Calu3 (cell line): Measurements from ENCODE around the gene SH3BP5. TPM values are rescaled to one million over a fixed set of nuclear protein-coding genes. Genes with fewer than 3 reads are reported as not detected.

Experiments used
- BruUV-seq: library from RNA; stranded (reverse); fragments of 400-500 nt; replicated peaks from 2 replicates; lab custom pipeline; 2021; lab: Mats Ljungman, UMichigan
- CTCF ChIA-PET: fragments of 300-600 bp; sonication (Branson Sonifier 250); formaldehyde crosslinking; loops from one replicate; lab custom pipeline; 2022; ENCODE audit warnings: antibody characterized with exemption; lab: Charles Lee
- DNase-seq: peaks from one replicate; pipeline ENCODE4 v3.0.0; 2022
- H3K27ac Mint-ChIP-seq: one replicate; pipeline ENCODE4 v1.8.0; 2022; ENCODE audit warnings: mixed read lengths; ENCODE audit not compliant: unreplicated experiment
- H3K27me3 Mint-ChIP-seq: one replicate; pipeline ENCODE4 v1.8.0; 2022; ENCODE audit warnings: mixed read lengths; ENCODE audit not compliant: unreplicated experiment
- H3K36me3 Mint-ChIP-seq: one replicate; pipeline ENCODE4 v1.8.0; 2022; ENCODE audit warnings: mild to moderate bottlenecking, moderate library complexity, mixed read lengths; ENCODE audit not compliant: insufficient read depth, unreplicated experiment
- H3K4me1 Mint-ChIP-seq: one replicate; pipeline ENCODE4 v1.8.0; 2022; ENCODE audit warnings: mild to moderate bottlenecking, low read depth, mixed read lengths; ENCODE audit not compliant: unreplicated experiment
- H3K4me3 Mint-ChIP-seq: one replicate; pipeline ENCODE4 v1.8.0; 2022; ENCODE audit warnings: mild to moderate bottlenecking, low read depth, moderate library complexity, mixed read lengths; ENCODE audit not compliant: unreplicated experiment
- H3K9me3 Mint-ChIP-seq: one replicate; pipeline ENCODE4 v1.8.0; 2022; ENCODE audit warnings: low read depth, mixed read lengths; ENCODE audit not compliant: unreplicated experiment
- intact Hi-C: fragments of 100-400 bp; cut with micrococcal nuclease; formaldehyde crosslinking; loops from one replicate; pipeline ENCODE4 v1.10.0; 2022; ENCODE audit not compliant: unreplicated experiment
- total RNA-seq: library from RNA; stranded (reverse); gene quantifications from 2 replicates; pipeline ENCODE4 v1.2.3, GENCODE V29; 2022
- TF ChIP-seq, protein P1 (sequence below): fragments of 200-600 bp; IDR thresholded peaks from one replicate; pipeline ENCODE4 v1.8.0; 2022; ENCODE audit warnings: antibody characterized with exemption; ENCODE audit not compliant: unreplicated experiment

Gene SH3BP5
- total RNA-seq, 1 experiment from 2014 or later: 4.0 TPM

DNA sequence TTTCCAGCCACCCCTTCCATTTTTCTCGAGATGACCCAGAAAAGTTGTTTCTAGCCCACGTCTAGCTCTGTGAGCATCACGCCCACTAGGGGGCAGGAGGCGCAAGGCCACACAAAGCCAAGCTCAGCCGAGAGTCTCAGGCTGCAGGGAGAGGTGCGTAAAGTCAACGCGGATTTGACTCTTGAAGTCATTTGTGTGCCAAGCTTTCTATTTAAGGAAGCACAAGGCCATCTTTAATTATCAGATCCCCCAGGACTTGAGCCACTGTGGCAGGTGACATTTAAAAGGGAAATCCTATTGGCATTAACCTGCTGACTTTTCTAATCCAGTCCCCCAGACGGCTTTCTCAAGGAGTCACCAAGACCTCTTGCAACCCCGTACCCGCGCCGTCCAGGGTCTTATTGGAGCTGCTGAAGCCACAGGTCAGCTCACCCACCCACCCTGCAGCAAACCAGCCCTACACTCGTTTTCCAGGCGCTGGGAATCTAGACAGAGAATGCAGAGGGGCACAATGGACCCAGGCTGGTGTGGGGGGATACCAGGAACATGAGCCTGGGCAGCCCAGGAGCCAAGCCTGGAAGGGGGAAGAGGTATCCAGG is 64.3 kb downstream of the SH3BP5 start:
- TF ChIP-seq, protein P1, sequence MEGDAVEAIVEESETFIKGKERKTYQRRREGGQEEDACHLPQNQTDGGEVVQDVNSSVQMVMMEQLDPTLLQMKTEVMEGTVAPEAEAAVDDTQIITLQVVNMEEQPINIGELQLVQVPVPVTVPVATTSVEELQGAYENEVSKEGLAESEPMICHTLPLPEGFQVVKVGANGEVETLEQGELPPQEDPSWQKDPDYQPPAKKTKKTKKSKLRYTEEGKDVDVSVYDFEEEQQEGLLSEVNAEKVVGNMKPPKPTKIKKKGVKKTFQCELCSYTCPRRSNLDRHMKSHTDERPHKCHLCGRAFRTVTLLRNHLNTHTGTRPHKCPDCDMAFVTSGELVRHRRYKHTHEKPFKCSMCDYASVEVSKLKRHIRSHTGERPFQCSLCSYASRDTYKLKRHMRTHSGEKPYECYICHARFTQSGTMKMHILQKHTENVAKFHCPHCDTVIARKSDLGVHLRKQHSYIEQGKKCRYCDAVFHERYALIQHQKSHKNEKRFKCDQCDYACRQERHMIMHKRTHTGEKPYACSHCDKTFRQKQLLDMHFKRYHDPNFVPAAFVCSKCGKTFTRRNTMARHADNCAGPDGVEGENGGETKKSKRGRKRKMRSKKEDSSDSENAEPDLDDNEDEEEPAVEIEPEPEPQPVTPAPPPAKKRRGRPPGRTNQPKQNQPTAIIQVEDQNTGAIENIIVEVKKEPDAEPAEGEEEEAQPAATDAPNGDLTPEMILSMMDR: peak; percentile 60
- peak; percentile 87 for DNase-seq
- Mint-ChIP-seq H3K4me3 (no peak overlapping the region), H3K27ac (no peak overlapping the region), H3K9me3 (no peaks in the 10 kb centered on the region), H3K36me3 (no peaks in the 10 kb centered on the region), H3K27me3 (no peaks in the 10 kb centered on the region), H3K4me1 (peaks cover 9% of the 10 kb centered on the region)
- BruUV-seq: no TSS peak
- intact Hi-C loops: loop anchor here (1.0 to 2.0 kb wide), 3 partner anchors 65 to 137 kb away; partner anchors contain the start of gene SH3BP5
- CTCF ChIA-PET: interaction anchor here (1.0 to 4.5 kb wide), 8 partner anchors 13 to 290 kb away, joined by 3 to 43 read pairs (median 7); partner anchors contain the start of gene SH3BP5

DNA sequence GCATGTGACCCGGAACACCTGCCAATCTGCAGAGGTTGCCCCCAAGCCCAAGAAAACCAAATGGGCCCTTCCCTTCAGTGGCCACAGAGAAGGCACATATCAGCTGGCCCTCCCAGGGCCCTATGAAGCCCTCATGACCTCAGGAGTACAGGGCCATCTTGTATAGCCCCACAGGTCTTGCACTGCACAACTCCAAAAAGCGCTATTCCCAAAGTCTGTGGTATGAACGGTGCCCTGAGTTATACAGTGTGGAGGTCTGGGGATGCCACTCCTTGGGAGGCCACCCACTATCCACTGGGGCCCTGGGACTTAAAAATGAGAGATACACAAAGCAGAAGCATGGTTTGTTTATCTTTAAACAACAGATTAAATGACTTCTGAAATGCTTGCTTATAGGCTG is 64.9 kb downstream of the SH3BP5 start:
- intact Hi-C loops: no loop called here

DNA sequence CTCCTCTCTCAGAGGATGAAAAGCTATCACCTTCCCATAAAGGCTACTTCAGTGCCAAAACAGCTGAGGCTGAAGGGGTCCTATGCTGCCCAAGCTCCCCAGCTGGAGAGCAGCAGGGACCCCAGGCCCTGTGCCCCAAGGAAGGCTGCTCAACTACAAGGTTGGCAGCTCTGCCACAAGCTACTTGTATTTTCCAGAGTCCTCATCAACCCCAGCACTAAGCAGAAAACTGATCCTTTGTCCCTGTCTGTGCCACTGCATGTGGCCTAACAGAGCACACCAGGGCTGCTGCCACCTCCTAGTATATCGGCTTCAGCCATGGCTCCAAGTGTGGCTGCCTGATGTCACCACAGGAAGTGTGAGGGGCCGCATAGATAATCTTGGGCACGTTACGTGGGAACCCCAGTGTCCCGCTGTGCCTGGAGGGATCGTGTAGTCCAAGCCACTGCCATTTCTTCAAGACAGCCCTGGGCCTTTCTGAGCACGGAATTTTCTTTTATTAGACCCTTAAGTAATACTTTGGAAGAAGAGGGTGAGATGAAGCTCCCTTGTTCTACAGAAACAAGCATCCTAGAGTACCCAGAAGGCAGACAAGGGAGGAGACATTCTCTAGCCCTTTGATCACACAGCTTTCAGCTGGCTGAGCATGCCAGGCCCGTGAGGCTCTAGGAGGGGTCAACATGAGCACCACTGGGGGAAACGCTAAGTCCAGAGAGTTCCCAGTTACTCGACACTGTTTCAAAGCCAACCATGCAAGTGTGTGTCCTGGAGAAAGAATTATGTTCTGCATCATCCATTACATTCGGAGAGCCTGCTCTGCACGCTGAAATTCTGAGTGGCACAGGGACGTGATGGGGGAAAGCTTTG is 65.6 kb downstream of the SH3BP5 start:
- H3K9me3 Mint-ChIP-seq: no peaks in the 10 kb centered on the region
- TF ChIP-seq, protein P1: no peak
- intact Hi-C loops: no loop called here
- H3K27ac Mint-ChIP-seq: no peak overlapping the region
- H3K4me1 Mint-ChIP-seq: peaks cover 9% of the 10 kb centered on the region
- no peak for DNase-seq
- H3K4me3 Mint-ChIP-seq: no peak overlapping the region
- H3K27me3 Mint-ChIP-seq: no peaks in the 10 kb centered on the region
- peaks cover 2% of the 10 kb centered on the region for H3K36me3 Mint-ChIP-seq
- CTCF ChIA-PET: interaction anchor here (0.7 to 4.5 kb wide), 4 partner anchors 14 to 138 kb away, joined by 3 to 43 read pairs (median 10); partner anchors contain the start of gene SH3BP5
- BruUV-seq: no TSS peak

More for the DNA sequence above, 64.9 kb downstream of the SH3BP5 start:
- no peaks in the 10 kb centered on the region for H3K36me3 Mint-ChIP-seq
- TF ChIP-seq, protein P1: no peak
- no peaks in the 10 kb centered on the region for H3K9me3 Mint-ChIP-seq
- no peaks in the 10 kb centered on the region for H3K27me3 Mint-ChIP-seq
- CTCF ChIA-PET: interaction anchor here (1.0 to 4.5 kb wide), 8 partner anchors 14 to 291 kb away, joined by 3 to 43 read pairs (median 7); partner anchors contain the start of gene SH3BP5
- no peak overlapping the region for H3K27ac Mint-ChIP-seq
- no TSS peak for BruUV-seq
- DNase-seq: no peak
- peaks cover 9% of the 10 kb centered on the region for H3K4me1 Mint-ChIP-seq
- no peak overlapping the region for H3K4me3 Mint-ChIP-seq

DNA sequence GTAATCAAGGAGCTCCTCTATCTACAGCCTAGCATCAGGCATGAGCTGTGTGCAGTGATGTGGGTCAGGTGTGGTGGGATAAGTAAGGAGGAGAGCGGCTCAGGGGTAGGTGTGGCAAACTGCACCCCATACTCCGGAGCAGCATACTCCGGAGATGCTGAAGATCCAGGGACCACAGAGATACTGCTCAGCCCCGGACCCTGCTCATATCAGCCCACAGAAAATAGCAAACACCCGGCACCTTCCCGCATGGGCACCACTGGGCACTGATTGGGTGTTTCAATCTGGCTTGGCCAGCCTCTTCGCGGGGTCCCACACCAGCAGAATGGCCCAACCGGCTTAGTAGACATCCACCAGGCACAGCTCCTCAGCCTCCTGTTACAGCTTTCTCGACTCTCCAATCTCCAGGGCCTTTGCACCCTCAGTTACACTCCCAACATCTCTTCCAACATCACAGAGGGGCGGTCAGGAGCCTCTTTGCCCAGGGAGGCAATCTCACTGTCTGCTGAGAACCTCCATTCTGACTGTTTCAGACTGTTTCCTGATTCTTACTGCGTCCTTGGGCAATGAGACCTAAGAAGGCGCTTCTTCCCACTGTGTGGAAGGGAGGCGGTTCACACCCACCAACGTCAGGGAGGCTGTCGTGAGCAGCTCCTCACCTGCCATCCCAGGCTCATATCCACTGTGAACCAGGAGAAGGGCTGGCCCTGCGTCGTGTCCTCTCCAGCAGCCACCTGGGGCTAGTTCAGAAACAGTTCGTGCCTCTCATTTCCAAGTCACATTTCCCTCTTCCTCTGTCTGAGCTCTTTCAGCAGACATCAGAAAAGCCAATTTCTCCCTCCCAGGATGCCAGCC is 66.5 kb downstream of the SH3BP5 start:
- CTCF ChIA-PET: interaction anchor here (0.7 to 4.5 kb wide), 2 partner anchors 122 to 139 kb away, joined by 3 to 43 read pairs; no protein-coding TSS in a partner anchor
- Mint-ChIP-seq H3K27ac (peak overlapping the region; percentile 47), H3K9me3 (no peaks in the 10 kb centered on the region), H3K36me3 (peaks cover 5% of the 10 kb centered on the region), H3K27me3 (no peaks in the 10 kb centered on the region), H3K4me1 (peaks cover 9% of the 10 kb centered on the region), H3K4me3 (no peak overlapping the region)
- no TSS peak for BruUV-seq
- TF ChIP-seq, protein P1: no peak
- DNase-seq: no peak
- intact Hi-C loops: no loop called here
